ENCODE measurements around the gene TENM3. TPM values are rescaled to one million over a fixed set of nuclear protein-coding genes. Genes with fewer than 3 reads are reported as not detected.
A peak's percentile ranks its signal among the peaks of the same experiment; 100 is the strongest.

Gene TENM3
- total RNA-seq, 1 experiment from 2014 or later: 71.0 TPM

GRCh38 chr4:182465979-182466378 is 222.8 kb downstream of the TENM3 start:
- no peaks in the 10 kb centered on the region for H3K36me3 Mint-ChIP-seq
- H3K27me3 Mint-ChIP-seq (ENCODE audit: low read depth): no peaks in the 10 kb centered on the region
- H3K9me3 Mint-ChIP-seq: no peaks in the 10 kb centered on the region
- H3K27ac Mint-ChIP-seq: no peak overlapping the region
- ATAC-seq: no peak
- POLR2A ChIA-PET: no interaction called here
- TF ChIP-seq ZBTB43 (CRISPR knock-in tag; IDR thresholded peaks at IDR 0.05): no peak
- no peak for TF ChIP-seq AFF4 (CRISPR knock-in tag; IDR thresholded peaks at IDR 0.05; ENCODE audit: borderline replicate concordance)
- TF ChIP-seq PREB (CRISPR knock-in tag; IDR thresholded peaks at IDR 0.05; ENCODE audit: borderline replicate concordance): no peak
- no peak for TF ChIP-seq CREM (CRISPR knock-in tag; IDR thresholded peaks at IDR 0.05)
- TF ChIP-seq STAT6 (CRISPR knock-in tag; conservative IDR thresholded peaks at IDR 0.05; ENCODE audit: low read depth): no peak
- TF ChIP-seq GABPB1 (CRISPR knock-in tag; IDR thresholded peaks at IDR 0.05): no peak
- no peak for TF ChIP-seq E2F1 (CRISPR knock-in tag; IDR thresholded peaks at IDR 0.05)
- TF ChIP-seq MYBL2 (CRISPR knock-in tag; IDR thresholded peaks at IDR 0.05): no peak
- no peak for TF ChIP-seq ZNF671 (CRISPR knock-in tag; IDR thresholded peaks at IDR 0.05)
- no peak for TF ChIP-seq SOX15 (CRISPR knock-in tag; IDR thresholded peaks at IDR 0.05)
- TF ChIP-seq RELA (CRISPR knock-in tag; IDR thresholded peaks at IDR 0.05; ENCODE audit: borderline replicate concordance): no peak
- TF ChIP-seq SMAD3 (CRISPR knock-in tag; IDR thresholded peaks at IDR 0.05; ENCODE audit: borderline replicate concordance): no peak
- TF ChIP-seq ZNF263 (CRISPR knock-in tag; IDR thresholded peaks at IDR 0.05; ENCODE audit: low read depth): no peak
- no peak for TF ChIP-seq OVOL2 (CRISPR knock-in tag; IDR thresholded peaks at IDR 0.05; ENCODE audit: borderline replicate concordance)
- no peak for DNase-seq (ENCODE audit: low spot score)
- CTCF ChIA-PET: no interaction called here
- H3K4me1 Mint-ChIP-seq: peaks cover 37% of the 10 kb centered on the region
- no peak overlapping the region for H3K4me3 Mint-ChIP-seq

GRCh38 chr4:182470215-182470614 is 227.0 kb downstream of the TENM3 start:
- H3K27ac Mint-ChIP-seq: peak overlapping the region; percentile 77

More at GRCh38 chr4:182470215-182470614, 227.0 kb downstream of the TENM3 start:
- DNase-seq (ENCODE audit: low spot score) (no peak), ATAC-seq (no peak)
- no peak for TF ChIP-seq ZNF232 (CRISPR knock-in tag; IDR thresholded peaks at IDR 0.05)
- no peak for TF ChIP-seq SP1 (CRISPR knock-in tag; conservative IDR thresholded peaks at IDR 0.05)
- TF ChIP-seq USF2 (CRISPR knock-in tag; IDR thresholded peaks at IDR 0.05): no peak
- H3K4me3 Mint-ChIP-seq: no peak overlapping the region
- no peaks in the 10 kb centered on the region for H3K27me3 Mint-ChIP-seq (ENCODE audit: low read depth)
- H3K4me1 Mint-ChIP-seq: peaks cover 29% of the 10 kb centered on the region
- POLR2A ChIA-PET: no interaction called here
- H3K9me3 Mint-ChIP-seq: peaks cover 6% of the 10 kb centered on the region
- H3K36me3 Mint-ChIP-seq: peaks cover 9% of the 10 kb centered on the region; the same call in 1 of the 2 replicates
- CTCF ChIA-PET: no interaction called here
